ENCODE data around the gene CBR3.

CBR3 gene

GRCh38 chr21:36149788-36150711 lies 15.2 kb downstream of the CBR3 start:
- in situ Hi-C loops (cut with MboI; ENCODE audit: low sequenced_read_pairs), result loop anchor here (5.0 to 10.0 kb wide), 2 partner anchors 62 to 185 kb away; no protein-coding TSS in a partner anchor

GRCh38 chr21:36155603-36156338 lies 20.9 kb downstream of the CBR3 start:
- in situ Hi-C loops (cut with MboI; ENCODE audit: low sequenced_read_pairs), result no loop called here

GRCh38 chr21:36156339-36156814 lies 21.5 kb downstream of the CBR3 start:
- in situ Hi-C loops (cut with MboI; ENCODE audit: low sequenced_read_pairs), result no loop called here

- in situ Hi-C loops (cut with MboI; ENCODE audit: low sequenced_read_pairs), result no loop called here
Measured at GRCh38 chr21:36156815-36157670, 22.2 kb downstream of the CBR3 start, which contains the start of gene DOP1B. Gene DOP1B, plus strand, starts transcription at chr21:36156824. Its CDS starts 7,910 bp downstream, at chr21:36164734.

- in situ Hi-C loops (cut with MboI; ENCODE audit: low sequenced_read_pairs), result no loop called here
Measured at GRCh38 chr21:36159356-36159921, 24.6 kb downstream of the CBR3 start.

- in situ Hi-C loops (cut with MboI; ENCODE audit: low sequenced_read_pairs), result no loop called here
Measured at GRCh38 chr21:36160850-36161178, 25.9 kb downstream of the CBR3 start.

- in situ Hi-C loops (cut with MboI; ENCODE audit: low sequenced_read_pairs), result no loop called here
Measured at GRCh38 chr21:36162631-36163030, 27.8 kb downstream of the CBR3 start.

GRCh38 chr21:36163750-36164741 lies 29.2 kb downstream of the CBR3 start:
- in situ Hi-C loops (cut with MboI; ENCODE audit: low sequenced_read_pairs), result no loop called here

GRCh38 chr21:36165356-36165755 lies 30.5 kb downstream of the CBR3 start:
- in situ Hi-C loops (cut with MboI; ENCODE audit: low sequenced_read_pairs), result no loop called here

GRCh38 chr21:36166705-36167104 lies 31.8 kb downstream of the CBR3 start:
- in situ Hi-C loops (cut with MboI; ENCODE audit: low sequenced_read_pairs), result no loop called here

- in situ Hi-C loops (cut with MboI; ENCODE audit: low sequenced_read_pairs), result no loop called here
Measured at GRCh38 chr21:36167541-36167940, 32.7 kb downstream of the CBR3 start.

- in situ Hi-C loops (cut with MboI; ENCODE audit: low sequenced_read_pairs), result no loop called here
Measured at GRCh38 chr21:36169470-36170128, 34.7 kb downstream of the CBR3 start.

GRCh38 chr21:36170823-36171222 lies 35.9 kb downstream of the CBR3 start:
- in situ Hi-C loops (cut with MboI; ENCODE audit: low sequenced_read_pairs), result no loop called here

GRCh38 chr21:36171336-36171735 lies 36.5 kb downstream of the CBR3 start:
- in situ Hi-C loops (cut with MboI; ENCODE audit: low sequenced_read_pairs), result no loop called here

- in situ Hi-C loops (cut with MboI; ENCODE audit: low sequenced_read_pairs), result no loop called here
Measured at GRCh38 chr21:36171741-36172331, 37.0 kb downstream of the CBR3 start.

GRCh38 chr21:36174780-36175179 lies 39.9 kb downstream of the CBR3 start:
- in situ Hi-C loops (cut with MboI; ENCODE audit: low sequenced_read_pairs), result no loop called here

- in situ Hi-C loops (cut with MboI; ENCODE audit: low sequenced_read_pairs), result no loop called here
Measured at GRCh38 chr21:36175771-36176565, 41.1 kb downstream of the CBR3 start.

- in situ Hi-C loops (cut with MboI; ENCODE audit: low sequenced_read_pairs), result no loop called here
Measured at GRCh38 chr21:36178349-36178748, 43.5 kb downstream of the CBR3 start.

Measured in HL-60/S4 (cell line).